Muscle layer of duodenum (tissue), 2 donors: ENCODE results near the gene ZBED1.
"Not testable (repeated sequence)": the region's sequence is repeated elsewhere in the genome, so short reads cannot be mapped to it uniquely, and the experiment has no call there.

Experiments used
- H3K27ac ChIP-seq: one replicate; pipeline ENCODE4 v1.7.0; 2013; ENCODE audit warnings: mild to moderate bottlenecking, low read length
- H3K27me3 ChIP-seq: one replicate; pipeline ENCODE4 v1.7.0; 2013; ENCODE audit warnings: low read depth, mild to moderate bottlenecking, control low read depth, low read length
- H3K36me3 ChIP-seq, 2 donors: one replicate each; pipeline ENCODE4 v1.7.0; 2013; ENCODE audit warnings: low read length in 2 of 2, control low read depth in 1 of 2, mild to moderate bottlenecking in 1 of 2; ENCODE audit not compliant: insufficient read depth in 2 of 2, control insufficient read depth in 1 of 2
- H3K4me1 ChIP-seq, 2 donors: one replicate each; pipeline ENCODE4 v1.7.0; 2013; ENCODE audit warnings: low read length in 2 of 2, mild to moderate bottlenecking in 2 of 2, control low read depth in 1 of 2, moderate library complexity in 1 of 2; ENCODE audit not compliant: insufficient read depth in 2 of 2, control insufficient read depth in 1 of 2
- H3K4me3 ChIP-seq, 2 donors: one replicate each; pipeline ENCODE4 v1.7.0; 2013; ENCODE audit warnings: low read length in 2 of 2, low read depth in 1 of 2, mild to moderate bottlenecking in 1 of 2
- H3K9me3 ChIP-seq, 2 donors: one replicate each; pipeline ENCODE4 v1.7.0; 2013; ENCODE audit warnings: low read length in 2 of 2, control low read depth in 1 of 2, mild to moderate bottlenecking in 1 of 2; ENCODE audit not compliant: control insufficient read depth in 1 of 2
- donor health status: healthy.

ZBED1 gene

GRCh38 chrX:2469852-2470251 lies 30.9 kb downstream of the ZBED1 start:
- H3K9me3 ChIP-seq, H3K27ac ChIP-seq, H3K36me3 ChIP-seq, H3K4me3 ChIP-seq, H3K27me3 ChIP-seq, H3K4me1 ChIP-seq: not testable (repeated sequence)

GRCh38 chrX:2469196-2469685 lies 31.5 kb downstream of the ZBED1 start:
- no peak overlapping the region for H3K27ac ChIP-seq
- H3K9me3 ChIP-seq = no peaks in the 10 kb centered on the region
- H3K27me3 ChIP-seq = no peaks in the 10 kb centered on the region
- H3K4me1 ChIP-seq = no peaks in the 10 kb centered on the region
- peaks cover 0 to 6% of the 10 kb centered on the region in 2 donors for H3K36me3 ChIP-seq
- no peak overlapping the region for H3K4me3 ChIP-seq

DNA sequence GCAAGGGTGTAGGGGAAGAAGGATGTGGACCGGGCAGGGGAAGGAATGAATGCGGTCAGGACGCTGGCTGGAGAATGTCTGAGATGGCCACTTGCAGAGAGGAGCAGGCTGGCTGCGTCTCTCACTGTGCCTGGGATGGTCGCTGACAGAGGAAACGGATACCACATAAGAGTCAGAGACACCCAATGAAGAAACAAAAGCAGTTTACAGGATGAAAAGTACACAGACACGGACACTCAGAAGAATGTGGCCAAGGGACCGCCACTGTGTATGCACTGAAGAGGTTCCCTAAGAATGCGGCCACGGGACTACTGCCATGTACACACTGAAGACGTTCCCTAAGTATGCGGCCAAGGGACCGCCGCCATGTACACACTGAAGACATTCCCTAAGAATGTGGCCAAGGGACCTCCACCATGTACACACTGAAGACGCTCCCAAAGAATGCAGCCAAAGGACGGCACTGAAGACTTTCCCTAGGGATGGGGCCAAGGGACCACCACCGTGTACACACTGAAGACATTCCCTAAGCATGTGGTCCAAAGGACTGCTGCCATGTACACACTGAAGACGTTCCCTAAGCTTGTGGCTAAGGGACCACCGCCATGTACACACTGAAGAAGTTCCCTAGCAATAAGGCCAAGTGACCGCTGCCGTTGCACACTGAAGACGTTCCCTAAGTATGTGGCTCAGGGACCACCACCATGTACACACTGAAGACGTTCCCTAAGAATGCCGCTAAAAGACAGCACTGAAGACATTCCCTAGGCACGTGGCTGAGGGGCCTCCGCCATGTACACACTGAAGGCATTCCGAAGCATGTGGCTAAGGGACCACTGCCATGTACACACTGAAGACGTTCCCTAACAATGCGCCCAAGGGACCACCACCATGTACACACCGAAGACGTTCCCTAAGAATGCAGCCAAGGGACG lies 32.2 kb downstream of the ZBED1 start:
- H3K4me1 ChIP-seq = no peaks in the 10 kb centered on the region
- H3K4me3 ChIP-seq = no peak overlapping the region
- H3K9me3 ChIP-seq = no peaks in the 10 kb centered on the region
- peaks cover 0 to 6% of the 10 kb centered on the region in 2 donors for H3K36me3 ChIP-seq
- no peaks in the 10 kb centered on the region for H3K27me3 ChIP-seq
- H3K27ac ChIP-seq = no peak overlapping the region

GRCh38 chrX:2466876-2467656 lies 33.7 kb downstream of the ZBED1 start:
- Histone ChIP-seq H3K27ac (no peak overlapping the region), H3K27me3 (no peaks in the 10 kb centered on the region), H3K36me3 (peaks cover 0 to 6% of the 10 kb centered on the region in 2 donors), H3K9me3 (no peaks in the 10 kb centered on the region), H3K4me3 (no peak overlapping the region), H3K4me1 (no peaks in the 10 kb centered on the region)

- no peak overlapping the region for H3K4me3 ChIP-seq
- H3K36me3 ChIP-seq = peaks cover 0 to 5% of the 10 kb centered on the region in 2 donors
- H3K9me3 ChIP-seq = no peaks in the 10 kb centered on the region
- no peaks in the 10 kb centered on the region for H3K27me3 ChIP-seq
- H3K27ac ChIP-seq = no peak overlapping the region
- H3K4me1 ChIP-seq = peaks cover 0 to 7% of the 10 kb centered on the region in 2 donors
Observed at GRCh38 chrX:2464677-2465166, 36.1 kb downstream of the ZBED1 start.

GRCh38 chrX:2463973-2464676 lies 36.7 kb downstream of the ZBED1 start:
- Histone ChIP-seq H3K4me1 (peaks cover 0 to 7% of the 10 kb centered on the region in 2 donors), H3K27me3 (no peaks in the 10 kb centered on the region), H3K36me3 (no peaks in the 10 kb centered on the region), H3K9me3 (no peaks in the 10 kb centered on the region), H3K27ac (no peak overlapping the region), H3K4me3 (no peak overlapping the region)

DNA sequence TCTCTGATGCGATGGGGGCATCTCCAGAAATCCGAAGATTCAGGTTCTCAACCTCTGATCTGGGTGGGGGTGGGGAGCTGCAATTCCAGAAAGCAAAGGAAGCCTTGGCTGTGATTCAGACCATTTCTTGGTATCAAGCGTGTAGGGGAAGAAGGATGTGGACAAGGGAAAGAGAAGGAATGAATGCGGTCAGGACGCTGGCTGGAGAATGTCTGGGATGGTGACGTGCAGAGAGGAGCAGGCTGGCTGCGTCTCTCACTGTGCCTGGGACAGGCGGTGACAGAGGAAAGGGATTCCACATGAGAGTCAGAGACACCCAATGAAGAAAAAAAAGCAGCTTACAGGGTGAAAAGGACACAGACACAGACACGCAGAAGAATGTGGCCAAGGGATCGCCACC lies 37.3 kb downstream of the ZBED1 start:
- not testable (repeated sequence) for H3K4me1 ChIP-seq, H3K9me3 ChIP-seq, H3K4me3 ChIP-seq, H3K27me3 ChIP-seq, H3K36me3 ChIP-seq, H3K27ac ChIP-seq

DNA sequence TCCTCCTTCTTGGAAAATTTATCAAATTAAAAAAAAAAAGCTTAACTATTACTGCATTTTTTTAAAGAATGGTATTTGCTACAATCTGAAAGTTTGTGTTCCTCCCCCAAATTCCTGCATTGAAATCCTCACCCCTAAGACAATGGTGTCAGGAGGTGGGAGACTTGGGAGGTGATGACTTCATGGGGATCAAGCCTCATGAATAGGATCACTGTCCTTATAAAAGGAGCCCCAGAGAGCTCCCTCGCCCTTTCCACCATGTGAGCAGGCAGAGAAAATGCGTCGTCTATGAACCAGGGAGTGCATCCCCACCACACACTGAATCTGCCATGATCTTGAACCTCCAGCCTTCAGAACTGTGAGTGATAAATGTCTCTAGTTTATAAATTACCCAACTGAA lies 38.0 kb downstream of the ZBED1 start:
- no peak overlapping the region for H3K4me3 ChIP-seq
- H3K36me3 ChIP-seq = no peaks in the 10 kb centered on the region
- H3K4me1 ChIP-seq = peaks cover 0 to 7% of the 10 kb centered on the region in 2 donors
- H3K9me3 ChIP-seq = no peaks in the 10 kb centered on the region
- H3K27me3 ChIP-seq = no peaks in the 10 kb centered on the region
- H3K27ac ChIP-seq = no peak overlapping the region

DNA sequence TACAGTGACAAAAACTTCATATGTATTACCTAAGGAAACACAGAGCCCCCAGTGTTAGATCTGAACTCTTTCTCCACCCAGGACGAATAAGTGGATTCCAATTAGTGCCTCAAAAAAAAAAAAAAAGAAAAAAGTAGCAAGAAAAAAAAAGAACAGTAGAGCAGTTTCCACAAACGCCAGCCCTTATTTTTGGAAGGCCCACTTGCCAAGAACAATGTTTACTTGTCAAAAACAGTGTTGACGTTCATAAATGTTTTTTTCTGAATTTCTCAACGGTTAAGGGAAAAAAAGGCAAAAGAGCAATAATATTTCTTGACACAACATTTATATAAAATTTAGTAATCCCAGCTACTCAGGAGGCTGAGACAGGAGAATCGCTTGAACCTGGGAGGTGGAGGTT lies 38.7 kb downstream of the ZBED1 start:
- Histone ChIP-seq H3K36me3 (no peaks in the 10 kb centered on the region), H3K4me1 (peaks cover 0 to 7% of the 10 kb centered on the region in 2 donors), H3K9me3 (no peaks in the 10 kb centered on the region), H3K27me3 (no peaks in the 10 kb centered on the region), H3K27ac (no peak overlapping the region), H3K4me3 (no peak overlapping the region)

- no peaks in the 10 kb centered on the region for H3K36me3 ChIP-seq
- no peak overlapping the region for H3K4me3 ChIP-seq
- H3K27ac ChIP-seq = no peak overlapping the region
- peaks cover 0 to 7% of the 10 kb centered on the region in 2 donors for H3K4me1 ChIP-seq
- no peaks in the 10 kb centered on the region for H3K27me3 ChIP-seq
- H3K9me3 ChIP-seq = no peaks in the 10 kb centered on the region
Observed at GRCh38 chrX:2461711-2462016, 39.1 kb downstream of the ZBED1 start.
